Measurements from ENCODE around the gene KSR1. TPM values are rescaled to one million over a fixed set of nuclear protein-coding genes. Genes with fewer than 3 reads are reported as not detected.
A peak's percentile ranks its signal among the peaks of the same experiment; 100 is the strongest.

KSR1 gene
- total and polyA plus RNA-seq, 9 of the 15 experiments (the other 6 are each of a cell fraction or from before 2014, with no cell fraction given): 1.4 to 51.7 (median 18.4) TPM

DNA sequence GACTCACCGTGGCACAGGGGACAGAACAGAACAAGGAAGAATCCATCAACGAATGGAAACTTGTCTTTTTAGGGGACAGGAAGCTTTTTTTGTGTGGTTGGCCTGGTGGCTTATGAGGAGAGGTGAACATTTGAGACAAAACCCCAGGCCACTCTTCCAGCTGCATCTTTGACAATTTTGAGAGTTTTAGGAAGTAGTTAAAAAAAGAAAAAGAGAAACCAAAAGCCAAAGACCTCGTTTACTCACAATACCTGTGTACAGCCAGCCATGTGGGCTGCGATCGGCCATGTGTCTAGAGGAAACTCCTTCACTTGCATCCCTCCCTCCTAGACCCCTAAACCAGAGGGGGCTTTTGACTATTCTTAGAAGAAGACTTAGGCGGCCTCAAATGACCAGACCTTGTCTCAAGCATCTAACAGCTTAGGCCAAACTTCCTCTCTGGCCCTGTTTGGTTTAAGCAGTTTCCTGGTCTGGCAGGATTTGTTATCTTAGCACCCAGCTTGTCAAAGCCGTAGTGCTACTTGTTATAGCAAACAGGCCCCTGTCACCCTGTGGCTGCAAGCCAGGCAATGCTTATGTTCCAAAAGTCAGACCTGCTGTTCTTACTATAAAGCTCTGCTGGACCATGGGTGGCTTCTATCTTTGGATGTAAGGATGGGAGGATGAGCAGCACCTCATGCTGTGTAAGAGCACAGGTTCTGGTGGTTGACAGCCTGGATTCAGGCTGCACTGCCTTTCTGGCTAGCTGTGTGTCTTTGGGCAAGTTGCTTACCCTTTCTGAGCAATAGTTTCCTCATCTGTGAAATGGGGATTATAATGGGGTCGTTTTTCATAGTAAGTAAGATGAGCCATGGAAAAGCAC is 17.7 kb downstream of the KSR1 start (continued):
- TF ChIP-seq REST (IDR thresholded peaks at IDR 0.05; ENCODE audit: borderline replicate concordance): peak; percentile 34; the same call in 1 of the 2 replicates
- TF ChIP-seq REST (CRISPR knock-in tag; IDR thresholded peaks at IDR 0.05; ENCODE audit: low read depth): 0 out of 2 replicates have a peak, but pooled peaks have one; percentile 46
- peak; percentile 65 for TF ChIP-seq EP400 (IDR thresholded peaks at IDR 0.05)
- peak; percentile 95 for TF ChIP-seq TCF3 (CRISPR knock-in tag; IDR thresholded peaks at IDR 0.05)
- peak; percentile 96 for TF ChIP-seq RBM25 (IDR thresholded peaks at IDR 0.05; ENCODE audit: low read depth, low read length, severe bottlenecking)
- TF ChIP-seq MNT (conservative IDR thresholded peaks at IDR 0.05): peak; percentile 62 to 78
- TF ChIP-seq SRF (CRISPR knock-in tag; IDR thresholded peaks at IDR 0.05): peak in 1 of 2 experiments; percentile 66; a peak in 1 of 4 replicates
- no peak for TF ChIP-seq ZNF695 (CRISPR knock-in tag; IDR thresholded peaks at IDR 0.05)
- TF ChIP-seq ZNF584 (CRISPR knock-in tag; IDR thresholded peaks at IDR 0.05; ENCODE audit: low read depth): peak; percentile 57; the same call in 1 of the 2 replicates
- no peak for TF ChIP-seq FUS (optimal IDR thresholded peaks at IDR 0.05; ENCODE audit: low read depth, low read length)
- peak; percentile 48; the same call in 1 of the 2 replicates for TF ChIP-seq NFE2 (IDR thresholded peaks at IDR 0.05; ENCODE audit: low read depth)
- TF ChIP-seq, protein P1, sequence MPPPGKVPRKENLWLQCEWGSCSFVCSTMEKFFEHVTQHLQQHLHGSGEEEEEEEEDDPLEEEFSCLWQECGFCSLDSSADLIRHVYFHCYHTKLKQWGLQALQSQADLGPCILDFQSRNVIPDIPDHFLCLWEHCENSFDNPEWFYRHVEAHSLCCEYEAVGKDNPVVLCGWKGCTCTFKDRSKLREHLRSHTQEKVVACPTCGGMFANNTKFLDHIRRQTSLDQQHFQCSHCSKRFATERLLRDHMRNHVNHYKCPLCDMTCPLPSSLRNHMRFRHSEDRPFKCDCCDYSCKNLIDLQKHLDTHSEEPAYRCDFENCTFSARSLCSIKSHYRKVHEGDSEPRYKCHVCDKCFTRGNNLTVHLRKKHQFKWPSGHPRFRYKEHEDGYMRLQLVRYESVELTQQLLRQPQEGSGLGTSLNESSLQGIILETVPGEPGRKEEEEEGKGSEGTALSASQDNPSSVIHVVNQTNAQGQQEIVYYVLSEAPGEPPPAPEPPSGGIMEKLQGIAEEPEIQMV (tag; conservative IDR thresholded peaks at IDR 0.05; ENCODE audit: low read depth): no peak
- peak; percentile 93 for TF ChIP-seq GATA2 (CRISPR knock-in tag; IDR thresholded peaks at IDR 0.05)
- 0 out of 2 replicates have a peak, but pooled peaks have one; percentile 54 for TF ChIP-seq CREB1 (IDR thresholded peaks at IDR 0.05)
- TF ChIP-seq CREB1 (CRISPR knock-in tag; IDR thresholded peaks at IDR 0.05): no peak
- TF ChIP-seq NFYB (IDR thresholded peaks at IDR 0.05; ENCODE audit: extremely low read depth, insufficient read length): no peak
